H1 (cell line): ENCODE data around the gene CYP46A1. TPM values are rescaled to one million over a fixed set of nuclear protein-coding genes. Genes with fewer than 3 reads are reported as not detected.

Experiments used
- CTCF ChIA-PET: fragments of 300-600 bp; sonication (Branson Sonifier 250); formaldehyde crosslinking; loops from one replicate; lab custom pipeline; 2021; ENCODE audit not compliant: partially characterized antibody; lab: Charles Lee
- POLR2A ChIA-PET: fragments of 300-600 bp; sonication (Branson Sonifier 250); formaldehyde crosslinking; loops from one replicate; lab custom pipeline; 2021; ENCODE audit warnings: inconsistent platforms; ENCODE audit not compliant: partially characterized antibody; lab: Charles Lee
- DNase-seq, 2 experiments: peaks; one replicate each; pipeline versions ENCODE4 v3.0.0 to v3.0.0-alpha.2; 2010 to 2022; ENCODE audit warnings: low spot score in 2 of 2, low read depth in 1 of 2, mixed read lengths in 1 of 2
- FAIRE-seq: peaks from 2 replicates; lab custom pipeline; 2011; peaks lifted over from hg19 to GRCh38; lab: Jason Lieb, UNC
- H2AFZ ChIP-seq: 2 replicates; pipeline ENCODE4 v1.8.1; 2012; ENCODE audit warnings: low read length, inconsistent platforms
- H2AK5ac ChIP-seq: 2 replicates; pipeline ENCODE4 v1.6.1; 2013; ENCODE audit warnings: low read depth, low read length
- H2BK120ac ChIP-seq: replicated peaks from 2 replicates; pipeline ENCODE3; 2013; ENCODE audit warnings: low read depth, low read length, inconsistent platforms
- H2BK12ac ChIP-seq: 2 replicates; pipeline ENCODE4 v1.6.1; 2013; ENCODE audit warnings: low read depth, low read length
- H2BK15ac ChIP-seq: 2 replicates; pipeline ENCODE4 v1.6.1; 2013; ENCODE audit warnings: low read length
- H2BK20ac ChIP-seq: 2 replicates; pipeline ENCODE4 v1.6.1; 2013; ENCODE audit warnings: low read length
- H2BK5ac ChIP-seq: 2 replicates; pipeline ENCODE4 v1.6.1; 2013; ENCODE audit warnings: low read depth, low read length
- H3K14ac ChIP-seq: 2 replicates; pipeline ENCODE4 v1.6.1; 2013; ENCODE audit warnings: inconsistent platforms; ENCODE audit not compliant: insufficient read length
- H3K18ac ChIP-seq: 2 replicates; pipeline ENCODE4 v1.6.1; 2013; ENCODE audit warnings: low read length; ENCODE audit errors: extremely low read depth
- H3K23ac ChIP-seq: 2 replicates; pipeline ENCODE4 v1.6.1; 2013; ENCODE audit warnings: inconsistent platforms; ENCODE audit not compliant: insufficient read length
- H3K23me2 ChIP-seq: 2 replicates; pipeline ENCODE4 v1.6.1; 2013; ENCODE audit warnings: low read depth, low read length
- H3K27ac ChIP-seq: 2 replicates; pipeline ENCODE4 v1.6.1; 2011; ENCODE audit warnings: low read depth, low read length, inconsistent platforms
- H3K27me3 ChIP-seq, 4 experiments: replicated peaks in 1 of 4; 1 replicate in 1 of 4; 2 replicates in 3 of 4; pipeline versions ENCODE4 v1.6.1 to v1.8.1; 2011 to 2013; ENCODE audit warnings: low read length in 3 of 4, mild to moderate bottlenecking in 3 of 4, inconsistent platforms in 2 of 4, mixed read lengths in 2 of 4, moderate library complexity in 1 of 4; ENCODE audit not compliant: control insufficient read depth in 3 of 4, insufficient read depth in 3 of 4; ENCODE audit errors: extremely low read depth in 1 of 4
- H3K36me3 ChIP-seq, 4 experiments: 2 replicates each; pipeline versions ENCODE4 v1.6.1 to v1.8.1; 2011 to 2013; ENCODE audit warnings: mild to moderate bottlenecking in 4 of 4, low read length in 3 of 4, moderate library complexity in 2 of 4, control low read depth in 1 of 4, inconsistent platforms in 1 of 4; ENCODE audit not compliant: insufficient read depth in 4 of 4, control insufficient read depth in 2 of 4
- H3K4ac ChIP-seq: replicated peaks from 2 replicates; pipeline ENCODE3; 2013; ENCODE audit warnings: low read length, low read depth, mixed read lengths, inconsistent platforms; ENCODE audit not compliant: insufficient read length
- H3K4me1 ChIP-seq, 4 experiments: replicated peaks in 1 of 4; 1 replicate in 1 of 4; 2 replicates in 3 of 4; pipeline versions ENCODE4 v1.6.1 to v1.8.1; 2011 to 2013; ENCODE audit warnings: low read length in 3 of 4, inconsistent platforms in 2 of 4, mixed read lengths in 1 of 4; ENCODE audit not compliant: insufficient read depth in 4 of 4, control insufficient read depth in 3 of 4
- H3K4me2 ChIP-seq, 2 experiments: 2 replicates each; pipeline versions ENCODE4 v1.6.1 to v1.8.1; 2011 to 2013; ENCODE audit warnings: low read depth in 2 of 2, low read length in 2 of 2, control low read depth in 1 of 2, inconsistent platforms in 1 of 2, mild to moderate bottlenecking in 1 of 2; ENCODE audit not compliant: insufficient read depth in 1 of 2
- H3K4me3 ChIP-seq, 4 experiments: fragments of 200-600, 300-600 bp in 1 of 4; sonication (generic), shearing (Covaris generic), sonication (Bioruptor Twin) in 1 of 4; 2 replicates each; pipeline versions ENCODE4 v1.5.1 to v1.8.1; 2011 to 2016; ENCODE audit warnings: low read length in 4 of 4, low read depth in 3 of 4, control low read depth in 2 of 4, inconsistent platforms in 2 of 4, mild to moderate bottlenecking in 2 of 4, mixed read lengths in 1 of 4, moderate library complexity in 1 of 4; ENCODE audit not compliant: insufficient read depth in 2 of 4; ENCODE audit errors: extremely low read depth in 1 of 4
- H3K56ac ChIP-seq: replicated peaks from 2 replicates; pipeline ENCODE3; 2013; ENCODE audit warnings: low read depth, mild to moderate bottlenecking, mixed read lengths, low read length, inconsistent platforms; ENCODE audit not compliant: insufficient read length
- H3K79me1 ChIP-seq: 2 replicates; pipeline ENCODE4 v1.6.1; 2013; ENCODE audit warnings: low read depth, low read length, control low read depth
- H3K79me2 ChIP-seq, 2 experiments: 2 replicates each; pipeline versions ENCODE4 v1.6.1 to v1.8.1; 2012 to 2013; ENCODE audit warnings: low read length in 2 of 2, mild to moderate bottlenecking in 2 of 2, inconsistent platforms in 1 of 2; ENCODE audit not compliant: insufficient read depth in 2 of 2, control insufficient read depth in 1 of 2
- H3K9ac ChIP-seq, 4 experiments: replicated peaks in 1 of 4; 1 replicate in 1 of 4; 2 replicates in 3 of 4; pipeline versions ENCODE4 v1.6.1 to v1.8.1; 2011 to 2013; ENCODE audit warnings: low read depth in 3 of 4, low read length in 3 of 4, control low read depth in 2 of 4, mild to moderate bottlenecking in 2 of 4, moderate library complexity in 2 of 4, inconsistent platforms in 1 of 4; ENCODE audit errors: extremely low read depth in 1 of 4
- H3K9me3 ChIP-seq, 2 experiments: 2 replicates each; pipeline versions ENCODE4 v1.6.1 to v1.8.1; 2012 to 2013; ENCODE audit warnings: mild to moderate bottlenecking in 2 of 2, moderate library complexity in 2 of 2, control low read depth in 1 of 2, inconsistent platforms in 1 of 2, low read depth in 1 of 2, low read length in 1 of 2, mixed read lengths in 1 of 2; ENCODE audit not compliant: insufficient read depth in 2 of 2
- H4K20me1 ChIP-seq, 2 experiments: replicated peaks in 1 of 2; 2 replicates each; pipeline versions ENCODE3 to v1.8.1; 2011 to 2013; ENCODE audit warnings: inconsistent platforms in 2 of 2, low read length in 2 of 2, mild to moderate bottlenecking in 1 of 2; ENCODE audit not compliant: insufficient read depth in 2 of 2, control insufficient read depth in 1 of 2
- H4K5ac ChIP-seq: 2 replicates; pipeline ENCODE4 v1.6.1; 2013; ENCODE audit warnings: low read length, low read depth, mixed read lengths, inconsistent platforms; ENCODE audit not compliant: insufficient read length
- H4K8ac ChIP-seq: 2 replicates; pipeline ENCODE4 v1.8.0; 2013; ENCODE audit warnings: mild to moderate bottlenecking, moderate library complexity, low read length, inconsistent platforms; ENCODE audit not compliant: insufficient read depth; ENCODE audit errors: extremely low read depth
- H4K91ac ChIP-seq: replicated peaks from 2 replicates; pipeline ENCODE3; 2013; ENCODE audit warnings: low read length, mixed read lengths, inconsistent platforms; ENCODE audit not compliant: insufficient read length
- HDAC6 ChIP-seq: IDR thresholded peaks from one replicate; pipeline ENCODE4 v1.7.1; 2012; ENCODE audit warnings: low read depth, mild to moderate bottlenecking, inconsistent platforms, low read length, moderate library complexity
- KDM4A ChIP-seq: IDR thresholded peaks from one replicate; pipeline ENCODE4 v1.7.1; 2012; ENCODE audit warnings: low read depth, mild to moderate bottlenecking, moderate library complexity, low read length, inconsistent platforms; ENCODE audit not compliant: severe bottlenecking
- RNF2 ChIP-seq: fragments of 200-900, 300-1000 bp; sonication (generic); IDR thresholded peaks from 2 replicates; pipeline ENCODE4 v1.7.1; 2016; ENCODE audit warnings: borderline replicate concordance, low read depth, mild to moderate bottlenecking, antibody characterized with exemption, low read length; ENCODE audit not compliant: poor library complexity, severe bottlenecking; ENCODE audit errors: missing control alignments
- SP2 ChIP-seq: IDR thresholded peaks from 2 replicates; pipeline ENCODE4 v1.6.1; 2012; ENCODE audit warnings: mild to moderate bottlenecking, low read length, inconsistent platforms
- TAF1 ChIP-seq: IDR thresholded peaks from 2 replicates; pipeline ENCODE4 v1.6.1; 2011; ENCODE audit warnings: mild to moderate bottlenecking, low read depth, low read length
- YY1 ChIP-seq: IDR thresholded peaks from 2 replicates; pipeline ENCODE4 v1.6.1; 2011; ENCODE audit warnings: low read depth, mild to moderate bottlenecking, low read length
- WGBS, 2 experiments: shearing (Covaris generic) in 1 of 2; methylation state at CpG; one replicate each; pipeline versions ENCODE4 v1.1.6 to v1.1.7; 2013 to 2015; ENCODE audit warnings: low lambda C conversion rate in 2 of 2, mixed read lengths in 2 of 2, inconsistent platforms in 1 of 2, low coverage in 1 of 2, missing lambda C conversion rate in 1 of 2; ENCODE audit not compliant: insufficient replicate concordance in 2 of 2, insufficient coverage in 1 of 2, insufficient read length in 1 of 2; ENCODE audit errors: extremely low coverage in 1 of 2, missing lambda C conversion rate in 1 of 2; 5-methylcytosine and 5-hydroxymethylcytosine counted together
- polyA plus RNA-seq, 7 experiments: library from polyadenylated mRNA; depleted of rRNA in 3 of 7; stranded (reverse) in 5 of 7; unstranded in 2 of 7; fragments of >200 nt in 5 of 7; fragments of 200-250 nt in 2 of 7; gene quantifications; 1 replicate in 5 of 7; 2 replicates in 1 of 7; 4 replicates in 1 of 7; pipeline versions ENCODE4 v1.2.1 to v1.2.3, GENCODE V29; 2011 to 2013; ENCODE audit warnings: missing spikeins in 2 of 7, mixed read lengths in 2 of 7
- total RNA-seq: library from RNA; stranded (reverse); fragmentation: NEBNext Ultra II Directional; extraction: Animal tissue kit (Norgen Biotek cat#: 25700); gene quantifications from 2 replicates; pipeline ENCODE4 v1.2.1, GENCODE V29; 2021

CYP46A1 gene
- total and polyA plus RNA-seq, 2 of the 8 experiments (the other 6 are each of a cell fraction or from before 2014, with no cell fraction given): 0.41 to 1.3 TPM

DNA sequence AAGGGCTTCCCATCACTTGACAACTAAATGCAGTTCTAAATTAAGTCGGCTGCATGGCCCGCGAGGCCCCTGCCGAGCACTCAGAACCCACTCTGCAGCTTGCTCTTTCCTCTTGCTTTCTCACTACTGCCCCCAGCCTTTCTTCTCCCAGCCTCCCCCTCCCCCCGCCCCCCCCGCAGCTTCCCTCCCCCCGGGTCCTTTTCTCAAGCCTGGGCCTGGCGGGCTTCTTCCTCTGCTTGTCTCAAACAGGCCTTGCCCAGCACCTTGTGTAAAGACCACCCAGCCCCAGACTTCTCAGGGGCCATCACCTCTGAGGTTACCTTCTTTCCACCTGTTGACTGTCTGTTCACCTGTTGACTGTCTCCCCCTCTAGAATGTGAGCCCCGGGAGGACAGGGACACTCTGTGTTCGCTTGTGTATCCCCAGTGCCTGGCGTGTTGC lies 1.1 kb downstream of the CYP46A1 start:
- no peak overlapping the region for H3K4me3 ChIP-seq
- no peaks in the 10 kb centered on the region for H4K20me1 ChIP-seq
- no peaks in the 10 kb centered on the region for H3K79me2 ChIP-seq
- FAIRE-seq: no peak
- peaks cover 0 to 10% (median 9%) of the 10 kb centered on the region in 4 experiments; a peak in 6 of 7 replicates for H3K4me1 ChIP-seq
- no peak for TF ChIP-seq RNF2
- TF ChIP-seq SP2: no peak
- no peak for TF ChIP-seq KDM4A
- TF ChIP-seq YY1: no peak
- TF ChIP-seq TAF1: no peak
- TF ChIP-seq HDAC6: no peak
- H4K5ac ChIP-seq: no peak overlapping the region
- H3K36me3 ChIP-seq: no peaks in the 10 kb centered on the region
- WGBS, 2 experiments: 81% methylated on average over 3 of the region's 11 CpGs; no CpG with 5 or more reads in 1 of the 2 experiments
- H2AFZ ChIP-seq: no peak overlapping the region
- H3K4me2 ChIP-seq: peak overlapping the region in 1 of 2 experiments; percentile 87; a peak in 2 of 4 replicates
- no peak overlapping the region for H2AK5ac ChIP-seq
- no peak overlapping the region for H2BK12ac ChIP-seq
- no peak overlapping the region for H2BK20ac ChIP-seq
- H3K27me3 ChIP-seq: no peaks in the 10 kb centered on the region
- H3K23me2 ChIP-seq: peaks cover 9% of the 10 kb centered on the region
- no peak overlapping the region for H3K14ac ChIP-seq
- no peak overlapping the region for H3K23ac ChIP-seq
- no peak overlapping the region for H3K27ac ChIP-seq
- H2BK120ac ChIP-seq: no peak overlapping the region
- DNase-seq: peak in 1 of 2 experiments; percentile 41
- H3K4ac ChIP-seq: no peak overlapping the region
- no peak overlapping the region for H3K18ac ChIP-seq
- no peaks in the 10 kb centered on the region for H3K79me1 ChIP-seq
- ChIA-PET CTCF (interaction anchor here (0.6 to 1.8 kb wide), 5 partner anchors 17 to 344 kb away, joined by 3 to 6 read pairs (median 3); no protein-coding TSS in a partner anchor), POLR2A (interaction anchor here (1.1 kb wide), 1 partner anchor 22 kb away, joined by 3 read pairs; no protein-coding TSS in a partner anchor)
- no peak overlapping the region for H2BK15ac ChIP-seq
- no peak overlapping the region for H4K91ac ChIP-seq
- no peak overlapping the region for H3K56ac ChIP-seq
- no peaks in the 10 kb centered on the region for H3K9me3 ChIP-seq
- H3K9ac ChIP-seq: no peak overlapping the region
- no peak overlapping the region for H2BK5ac ChIP-seq
- no peak overlapping the region for H4K8ac ChIP-seq
